GM23338 (cell line): Measurements from ENCODE around the gene AGAP2. TPM values are rescaled to one million over a fixed set of nuclear protein-coding genes. Genes with fewer than 3 reads are reported as not detected.

Source experiments
- ATAC-seq: fragments of 200-7000 bp; cut with Tn5 transposase; 3 replicates; pipeline ENCODE4 v1.9.1; 2020
- DNase-seq: peaks from one replicate; pipeline ENCODE4 v3.0.0-alpha.2; 2015; ENCODE audit warnings: low spot score
- H2AFZ ChIP-seq: fragments of 200-600 bp; sonication (generic); 2 replicates; pipeline ENCODE4 v1.8.0; 2016; ENCODE audit warnings: antibody characterized with exemption, mild to moderate bottlenecking, moderate library complexity
- H3F3A ChIP-seq: fragments of 200-600 bp; sonication (generic); replicated peaks from 2 replicates; pipeline ENCODE4 v1.8.0; 2017; ENCODE audit warnings: antibody characterized with exemption, mixed run types, low read depth
- H3K27ac ChIP-seq: fragments of 200-600 bp; sonication (generic); 2 replicates; pipeline ENCODE4 v1.6.1; 2016; ENCODE audit warnings: low read depth
- H3K27me3 ChIP-seq: fragments of 200-600 bp; sonication (generic); 2 replicates; pipeline ENCODE4 v1.8.0; 2016; ENCODE audit warnings: mild to moderate bottlenecking, mixed run types, moderate library complexity; ENCODE audit not compliant: insufficient read depth
- H3K36me3 ChIP-seq: fragments of 200-600 bp; sonication (generic); 2 replicates; pipeline ENCODE4 v1.8.0; 2016; ENCODE audit warnings: mild to moderate bottlenecking; ENCODE audit not compliant: insufficient read depth
- H3K4me1 ChIP-seq: fragments of 200-600 bp; sonication (generic); 2 replicates; pipeline ENCODE4 v1.8.0; 2016; ENCODE audit warnings: mild to moderate bottlenecking, moderate library complexity; ENCODE audit not compliant: insufficient read depth
- H3K4me2 ChIP-seq: fragments of 200-600 bp; sonication (generic); 2 replicates; pipeline ENCODE4 v1.7.1; 2017; ENCODE audit warnings: mixed run types
- H3K4me3 ChIP-seq: fragments of 200-600 bp; sonication (generic); 2 replicates; pipeline ENCODE4 v1.6.1; 2016; ENCODE audit warnings: mixed run types
- H3K79me2 ChIP-seq: fragments of 200-600 bp; sonication (generic); replicated peaks from 2 replicates; pipeline ENCODE4 v1.8.0; 2017; ENCODE audit warnings: mild to moderate bottlenecking; ENCODE audit not compliant: insufficient read depth
- H3K9me2 ChIP-seq: fragments of 200-600 bp; sonication (generic); 2 replicates; pipeline ENCODE4 v1.8.0; 2017; ENCODE audit not compliant: insufficient read depth
- H4K20me1 ChIP-seq: fragments of 200-600 bp; sonication (generic); replicated peaks from 2 replicates; pipeline ENCODE4 v1.8.0; 2017; ENCODE audit warnings: mild to moderate bottlenecking; ENCODE audit not compliant: insufficient read depth
- H3K27ac Mint-ChIP-seq: 2 replicates; pipeline ENCODE4 v1.8.0; 2020; ENCODE audit warnings: inconsistent platforms, mild to moderate bottlenecking, moderate library complexity, mixed read lengths
- H3K27me3 Mint-ChIP-seq: 3 replicates; pipeline ENCODE4 v1.8.0; 2022; ENCODE audit warnings: low read depth, mild to moderate bottlenecking, moderate library complexity, mixed read lengths, inconsistent platforms; ENCODE audit not compliant: insufficient read depth, poor library complexity
- H3K36me3 Mint-ChIP-seq: 3 replicates; pipeline ENCODE4 v1.8.0; 2021; ENCODE audit warnings: low read depth, mild to moderate bottlenecking, inconsistent platforms, moderate library complexity, mixed read lengths
- H3K4me1 Mint-ChIP-seq: 3 replicates; pipeline ENCODE4 v1.8.0; 2020; ENCODE audit warnings: mild to moderate bottlenecking, inconsistent platforms, mixed read lengths
- H3K4me3 Mint-ChIP-seq: 3 replicates; pipeline ENCODE4 v1.8.0; 2021; ENCODE audit warnings: moderate library complexity, mild to moderate bottlenecking, inconsistent platforms, mixed read lengths
- H3K9me3 Mint-ChIP-seq: 3 replicates; pipeline ENCODE4 v1.8.0; 2020; ENCODE audit warnings: moderate library complexity, mild to moderate bottlenecking, inconsistent platforms, mixed read lengths
- CREB1 ChIP-seq: fragments of 250-450 bp; sonication (Bioruptor Pico); IDR thresholded peaks from 2 replicates; pipeline ENCODE4 v1.5.0; 2020; ENCODE audit warnings: low read depth, mild to moderate bottlenecking, moderate library complexity
- CTCF ChIP-seq, 2 experiments: fragments of 200-600 bp in 1 of 2; sonication (generic) in 1 of 2; conservative IDR thresholded peaks; 2 replicates each; pipeline versions ENCODE4 v1.5.1 to v1.6.1; 2016 to 2017; ENCODE audit warnings: antibody characterized with exemption in 2 of 2, low read depth in 2 of 2, mild to moderate bottlenecking in 2 of 2, moderate library complexity in 1 of 2
- ETS1 ChIP-seq: IDR thresholded peaks from 2 replicates; pipeline ENCODE4 v1.6.1; 2016; ENCODE audit warnings: antibody characterized with exemption
- EZH2 ChIP-seq: fragments of 200-600 bp; sonication (generic); IDR thresholded peaks from one replicate; pipeline ENCODE4 v1.8.0; 2017; ENCODE audit warnings: antibody characterized with exemption, mild to moderate bottlenecking, low read depth; ENCODE audit not compliant: unreplicated experiment
- EZH2phosphoT487 ChIP-seq: fragments of 200-600 bp; sonication (generic); IDR thresholded peaks from one replicate; pipeline ENCODE4 v1.8.1; 2018; ENCODE audit warnings: antibody characterized with exemption; ENCODE audit not compliant: unreplicated experiment
- JUNB ChIP-seq: IDR thresholded peaks from one replicate; pipeline ENCODE4 v1.6.1; 2016; ENCODE audit warnings: antibody characterized with exemption; ENCODE audit not compliant: unreplicated experiment
- NANOG ChIP-seq: IDR thresholded peaks from 2 replicates; pipeline ENCODE4 v1.6.1; 2016; ENCODE audit warnings: antibody characterized with exemption, borderline replicate concordance
- POLR2AphosphoS5 ChIP-seq: IDR thresholded peaks from 2 replicates; pipeline ENCODE4 v1.6.1; 2016; ENCODE audit warnings: antibody characterized with exemption, low read depth
- STAT1 ChIP-seq: IDR thresholded peaks from one replicate; pipeline ENCODE4 v1.6.1; 2016; ENCODE audit warnings: antibody characterized with exemption; ENCODE audit not compliant: unreplicated experiment
- polyA plus RNA-seq: library from polyadenylated mRNA; unstranded; fragments of >200 nt; fragmentation: Nextera tagmentation; extraction: Ambion mirVana; gene quantifications from 2 replicates; pipeline ENCODE4 v1.2.1, GENCODE V29; 2016
- total RNA-seq: library from RNA; depleted of rRNA; stranded (reverse); fragments of >200 nt; shearing (Covaris generic); gene quantifications from 2 replicates; pipeline ENCODE4 v1.2.3, GENCODE V29; 2014

The AGAP2 gene
- total and polyA plus RNA-seq, 2 experiments from 2014 or later: 0.36 to 1.3 TPM

DNA sequence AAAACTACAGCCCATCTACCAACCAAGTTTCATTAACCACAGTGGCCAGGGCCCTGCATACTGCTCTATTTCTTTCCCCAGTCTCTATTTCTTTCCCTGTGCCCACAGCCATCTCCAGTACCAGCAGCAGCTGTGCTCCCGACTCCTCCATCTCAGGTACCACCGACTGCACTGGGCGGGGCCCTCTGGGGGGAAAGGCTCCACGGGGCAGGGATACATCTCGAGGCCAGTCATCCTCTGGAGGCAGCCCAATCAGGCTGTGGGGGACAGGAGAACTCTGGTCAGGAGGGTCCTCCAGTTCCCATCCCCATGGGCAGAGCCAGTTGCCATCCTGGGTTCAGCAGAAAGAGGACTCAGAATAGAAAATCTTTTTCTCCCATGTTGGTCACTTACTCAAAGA, 10.5 kb upstream of the AGAP2 start:
- H3K79me2 ChIP-seq: peaks cover 26% of the 10 kb centered on the region
- H3K27me3 ChIP-seq: peaks cover 13% of the 10 kb centered on the region
- no peaks in the 10 kb centered on the region; the same call in 1 of the 2 replicates for H4K20me1 ChIP-seq
- H3K4me1 ChIP-seq: peaks cover 23% of the 10 kb centered on the region
- no peak for TF ChIP-seq NANOG
- no peak for TF ChIP-seq CREB1 (CRISPR knock-in tag)
- TF ChIP-seq ETS1: no peak
- TF ChIP-seq JUNB: no peak
- TF ChIP-seq STAT1: no peak
- no peak for TF ChIP-seq EZH2
- DNase-seq: no peak
- ATAC-seq: no peak
- peaks cover 31% of the 10 kb centered on the region for H3K4me1 Mint-ChIP-seq
- H3K9me2 ChIP-seq: no peaks in the 10 kb centered on the region
- no peak overlapping the region for H2AFZ ChIP-seq
- peaks cover 62% of the 10 kb centered on the region for H3K36me3 Mint-ChIP-seq
- H3K27ac ChIP-seq: no peak overlapping the region
- peaks cover 33% of the 10 kb centered on the region for H3K27me3 Mint-ChIP-seq
- no peak overlapping the region for H3K27ac Mint-ChIP-seq
- peaks cover 42% of the 10 kb centered on the region for H3F3A ChIP-seq
- H3K4me3 Mint-ChIP-seq: no peak overlapping the region
- no peak overlapping the region for H3K4me2 ChIP-seq
- no peaks in the 10 kb centered on the region; the same call in 2 of the 3 replicates for H3K9me3 Mint-ChIP-seq
- H3K4me3 ChIP-seq: no peak overlapping the region
- peaks cover 19% of the 10 kb centered on the region for H3K36me3 ChIP-seq

DNA sequence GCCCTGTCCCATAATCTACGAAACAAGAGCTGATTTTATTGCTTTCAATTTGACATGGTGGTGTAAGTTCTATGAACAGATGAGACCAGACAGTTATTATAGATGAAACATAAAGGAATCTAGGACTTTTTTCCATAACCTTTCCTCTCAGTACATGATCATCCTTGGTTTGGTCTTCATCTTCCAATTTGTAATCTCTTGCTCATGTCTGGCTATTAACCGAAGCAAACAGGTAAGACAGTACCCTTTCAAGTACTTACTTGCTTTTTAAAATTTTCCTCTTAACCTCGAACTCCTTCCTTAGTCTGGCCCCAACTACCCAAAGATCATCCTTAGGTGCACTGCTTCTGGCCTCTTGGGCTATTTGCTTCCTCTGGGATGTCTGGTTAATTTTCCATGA, 7.5 kb upstream of the AGAP2 start:
- ATAC-seq (no peak), DNase-seq (no peak)
- H3K27me3 ChIP-seq: peaks cover 29% of the 10 kb centered on the region
- no peaks in the 10 kb centered on the region; the same call in 2 of the 3 replicates for H3K9me3 Mint-ChIP-seq
- peaks cover 19% of the 10 kb centered on the region for H3K36me3 ChIP-seq
- peak overlapping the region; percentile 67 for H3K4me3 ChIP-seq
- H3K79me2 ChIP-seq: peaks cover 16% of the 10 kb centered on the region
- H3F3A ChIP-seq: peaks cover 35% of the 10 kb centered on the region
- peak overlapping the region; percentile 93 for H3K4me3 Mint-ChIP-seq
- H4K20me1 ChIP-seq: no peaks in the 10 kb centered on the region; the same call in 1 of the 2 replicates
- peak overlapping the region; percentile 80 for H3K4me2 ChIP-seq
- peaks cover 5% of the 10 kb centered on the region; the same call in 1 of the 2 replicates for H3K4me1 ChIP-seq
- H3K36me3 Mint-ChIP-seq: peaks cover 53% of the 10 kb centered on the region
- no peaks in the 10 kb centered on the region for H3K9me2 ChIP-seq
- no peak overlapping the region for H2AFZ ChIP-seq
- no peak overlapping the region for H3K27ac ChIP-seq
- H3K27ac Mint-ChIP-seq: no peak overlapping the region; the same call in 1 of the 2 replicates
- TF ChIP-seq CTCF (conservative IDR thresholded peaks at IDR 0.05; ENCODE audit: low read depth in 2 of 2): no peak
- no peak for TF ChIP-seq CREB1 (CRISPR knock-in tag)
- peaks cover 16% of the 10 kb centered on the region for H3K4me1 Mint-ChIP-seq
- H3K27me3 Mint-ChIP-seq: peaks cover 28% of the 10 kb centered on the region

GRCh38 chr12:57745485-57745881, 6.9 kb upstream of the AGAP2 start:
- H3K4me1 Mint-ChIP-seq: peaks cover 14% of the 10 kb centered on the region
- H3K4me1 ChIP-seq: peaks cover 3% of the 10 kb centered on the region; the same call in 1 of the 2 replicates
- H3K4me3 Mint-ChIP-seq: peak overlapping the region; percentile 93
- peak overlapping the region; percentile 67 for H3K4me3 ChIP-seq
- H3K36me3 ChIP-seq: peaks cover 19% of the 10 kb centered on the region
- H3K36me3 Mint-ChIP-seq: peaks cover 48% of the 10 kb centered on the region
- H3K9me2 ChIP-seq: no peaks in the 10 kb centered on the region
- DNase-seq (no peak), ATAC-seq (peak; percentile 22)
- H4K20me1 ChIP-seq: no peaks in the 10 kb centered on the region; the same call in 1 of the 2 replicates
- H3K27me3 Mint-ChIP-seq: peaks cover 33% of the 10 kb centered on the region
- TF ChIP-seq EZH2phosphoT487 (no peak), POLR2AphosphoS5 (peak; percentile 21; the same call in 1 of the 2 replicates)
- peaks cover 35% of the 10 kb centered on the region for H3K27me3 ChIP-seq
- H3K27ac Mint-ChIP-seq: peak overlapping the region; percentile 99
- H3K79me2 ChIP-seq: peaks cover 11% of the 10 kb centered on the region
- peaks cover 35% of the 10 kb centered on the region for H3F3A ChIP-seq
- no peaks in the 10 kb centered on the region; the same call in 2 of the 3 replicates for H3K9me3 Mint-ChIP-seq
- no peak overlapping the region for H2AFZ ChIP-seq
- peak overlapping the region; percentile 68; the same call in 1 of the 2 replicates for H3K27ac ChIP-seq
- peak overlapping the region; percentile 80 for H3K4me2 ChIP-seq
